ENCODE results near the gene HOXA11.

- no peak for TF ChIP-seq POLR2A (IDR thresholded peaks at IDR 0.05)
- TF ChIP-seq CTCF (IDR thresholded peaks at IDR 0.05): no peak
These were observed 26.0 kb upstream of the HOXA11 start for GRCh38 chr7:27211084-27211446.

Data from vagina (tissue), 2 donors.